B cell (primary cell): ENCODE data around the gene RPL22. TPM values are rescaled to one million over a fixed set of nuclear protein-coding genes. Genes with fewer than 3 reads are reported as not detected.
A peak's percentile ranks its signal among the peaks of the same experiment; 100 is the strongest.

Experiments
- ATAC-seq: fragments of 200-7000 bp; cut with Tn5 transposase; one replicate; pipeline ENCODE4 v1.10.0; 2021; ENCODE audit warnings: low read depth, mild to moderate bottlenecking, moderate number of reproducible peaks, moderate library complexity
- CTCF ChIA-PET: fragments of 350-600 bp; sonication (Branson Sonifier 250); formaldehyde crosslinking; loops from one replicate; lab custom pipeline; 2021; ENCODE audit warnings: antibody characterized with exemption, inconsistent platforms; lab: Charles Lee
- POLR2A ChIA-PET: fragments of 350-600 bp; sonication (Branson Sonifier 250); formaldehyde crosslinking; loops from one replicate; lab custom pipeline; 2021; ENCODE audit warnings: antibody characterized with exemption; lab: Charles Lee
- DNase-seq: peaks from one replicate; pipeline ENCODE4 v3.0.0; 2013
- H2AFZ ChIP-seq: 2 replicates; pipeline ENCODE4 v1.6.1; 2012; ENCODE audit warnings: mild to moderate bottlenecking, low read depth, low read length; ENCODE audit not compliant: insufficient read depth, poor library complexity, severe bottlenecking
- H3K27ac ChIP-seq, 2 donors: 1 replicate in 1 of 2; 2 replicates in 1 of 2; pipeline ENCODE4 v1.5.1; 2012 to 2013; ENCODE audit warnings: low read length in 2 of 2, mild to moderate bottlenecking in 2 of 2, moderate library complexity in 1 of 2
- H3K27me3 ChIP-seq, 4 experiments: fragments of 200-600 bp in 1 of 4; sonication (generic) in 1 of 4; replicated peaks in 1 of 4; 1 replicate in 2 of 4; 2 replicates in 2 of 4; pipeline versions ENCODE4 v1.6.1 to v1.7.0; 2013 to 2016; ENCODE audit warnings: low read length in 3 of 4, mild to moderate bottlenecking in 2 of 4, mixed read lengths in 1 of 4, moderate library complexity in 1 of 4; ENCODE audit not compliant: insufficient read depth in 4 of 4, control insufficient read depth in 3 of 4; ENCODE audit errors: control extremely low read depth in 1 of 4
- H3K36me3 ChIP-seq, 2 experiments: replicated peaks in 1 of 2; 1 replicate in 1 of 2; 2 replicates in 1 of 2; pipeline versions ENCODE4 v1.6.1 to v1.7.1; 2013; ENCODE audit warnings: low read length in 1 of 2; ENCODE audit not compliant: insufficient read depth in 2 of 2, control insufficient read depth in 1 of 2; ENCODE audit errors: control extremely low read depth in 1 of 2, extremely low read depth in 1 of 2
- H3K4me1 ChIP-seq, 2 donors: fragments of 200-600 bp in 1 of 2; sonication (generic) in 1 of 2; 1 replicate in 1 of 2; 2 replicates in 1 of 2; pipeline versions ENCODE4 v1.5.1 to v1.6.1; 2013 to 2017; ENCODE audit warnings: low read length in 2 of 2; ENCODE audit not compliant: control insufficient read depth in 2 of 2, insufficient read depth in 2 of 2
- H3K4me2 ChIP-seq: replicated peaks from 2 replicates; pipeline ENCODE3; 2012; ENCODE audit warnings: mild to moderate bottlenecking, low read depth, low read length; ENCODE audit not compliant: poor library complexity, severe bottlenecking
- H3K4me3 ChIP-seq, 5 experiments: fragments of 200-600 bp in 1 of 5; sonication (generic) in 1 of 5; 1 replicate in 3 of 5; 2 replicates in 2 of 5; pipeline versions ENCODE4 v1.5.1 to v1.7.0; 2011 to 2016; ENCODE audit warnings: low read length in 4 of 5, mild to moderate bottlenecking in 4 of 5, low read depth in 2 of 5, control low read depth in 1 of 5, moderate library complexity in 1 of 5; ENCODE audit not compliant: insufficient read depth in 1 of 5; ENCODE audit errors: control extremely low read depth in 1 of 5, extremely low read depth in 1 of 5
- H3K79me2 ChIP-seq: fragments of 200-600 bp; sonication (generic); one replicate; pipeline ENCODE4 v1.6.0; 2016; ENCODE audit warnings: low read length; ENCODE audit not compliant: control insufficient read depth, insufficient read depth
- H3K9ac ChIP-seq: fragments of 200-600 bp; sonication (generic); 2 replicates; pipeline ENCODE4 v1.6.1; 2017; ENCODE audit warnings: mild to moderate bottlenecking, low read length, moderate library complexity
- H3K9me3 ChIP-seq, 3 donors: one replicate each; pipeline versions ENCODE4 v1.6.1 to v1.7.1; 2013; ENCODE audit warnings: low read length in 2 of 3; ENCODE audit not compliant: control insufficient read depth in 2 of 3, insufficient read depth in 1 of 3; ENCODE audit errors: control extremely low read depth in 1 of 3
- H4K20me1 ChIP-seq: 2 replicates; pipeline ENCODE4 v1.6.0; 2012; ENCODE audit warnings: mild to moderate bottlenecking, low read length; ENCODE audit not compliant: insufficient read depth, control insufficient read depth, poor library complexity, severe bottlenecking
- H3K27ac Mint-ChIP-seq: one replicate; pipeline ENCODE4 v1.8.0; 2021; ENCODE audit warnings: mixed read lengths
- H3K27me3 Mint-ChIP-seq: one replicate; pipeline ENCODE4 v1.8.0; 2021; ENCODE audit warnings: mixed read lengths
- H3K4me1 Mint-ChIP-seq: one replicate; pipeline ENCODE4 v1.8.0; 2021; ENCODE audit warnings: mixed read lengths
- H3K4me3 Mint-ChIP-seq: one replicate; pipeline ENCODE4 v1.8.0; 2021; ENCODE audit warnings: mixed read lengths
- H3K9me3 Mint-ChIP-seq: one replicate; pipeline ENCODE4 v1.8.0; 2022; ENCODE audit warnings: mixed read lengths; ENCODE audit not compliant: insufficient read depth
- EZH2 ChIP-seq: IDR thresholded peaks from 2 replicates; pipeline ENCODE4 v1.6.1; 2012; ENCODE audit warnings: borderline replicate concordance, low read depth, mild to moderate bottlenecking, moderate library complexity, low read length; ENCODE audit not compliant: insufficient read depth, poor library complexity, severe bottlenecking
- WGBS: methylation state at CpG from one replicate; pipeline ENCODE4 v1.1.5; 2013; ENCODE audit warnings: missing lambda C conversion rate; ENCODE audit not compliant: insufficient coverage; 5-methylcytosine and 5-hydroxymethylcytosine counted together
- intact Hi-C: fragments of 100-400 bp; cut with micrococcal nuclease; formaldehyde crosslinking; loops from one replicate; pipeline ENCODE4 v1.10.0; 2022
- polyA plus RNA-seq: library from polyadenylated mRNA; depleted of rRNA; stranded (reverse); fragments of >200 nt; gene quantifications from 2 replicates; pipeline ENCODE4 v1.2.3, GENCODE V29; 2012
- total RNA-seq, 2 donors: library from RNA; stranded (reverse); fragments of 120-200 nt in 1 of 2; gene quantifications; 1 replicate in 1 of 2; 2 replicates in 1 of 2; pipeline versions ENCODE4 v1.2.3 to v1.2.4, GENCODE V29; 2013 to 2022
- TF ChIP-seq, protein P1 (sequence below): fragments of 200-600 bp; IDR thresholded peaks from one replicate; pipeline ENCODE4 v1.8.0; 2022; ENCODE audit warnings: antibody characterized with exemption, mild to moderate bottlenecking

RPL22 gene
- total and polyA plus RNA-seq, 2 donors (not counting 1 experiment from before 2014, with no cell fraction given): 70.9 to 471 TPM

DNA sequence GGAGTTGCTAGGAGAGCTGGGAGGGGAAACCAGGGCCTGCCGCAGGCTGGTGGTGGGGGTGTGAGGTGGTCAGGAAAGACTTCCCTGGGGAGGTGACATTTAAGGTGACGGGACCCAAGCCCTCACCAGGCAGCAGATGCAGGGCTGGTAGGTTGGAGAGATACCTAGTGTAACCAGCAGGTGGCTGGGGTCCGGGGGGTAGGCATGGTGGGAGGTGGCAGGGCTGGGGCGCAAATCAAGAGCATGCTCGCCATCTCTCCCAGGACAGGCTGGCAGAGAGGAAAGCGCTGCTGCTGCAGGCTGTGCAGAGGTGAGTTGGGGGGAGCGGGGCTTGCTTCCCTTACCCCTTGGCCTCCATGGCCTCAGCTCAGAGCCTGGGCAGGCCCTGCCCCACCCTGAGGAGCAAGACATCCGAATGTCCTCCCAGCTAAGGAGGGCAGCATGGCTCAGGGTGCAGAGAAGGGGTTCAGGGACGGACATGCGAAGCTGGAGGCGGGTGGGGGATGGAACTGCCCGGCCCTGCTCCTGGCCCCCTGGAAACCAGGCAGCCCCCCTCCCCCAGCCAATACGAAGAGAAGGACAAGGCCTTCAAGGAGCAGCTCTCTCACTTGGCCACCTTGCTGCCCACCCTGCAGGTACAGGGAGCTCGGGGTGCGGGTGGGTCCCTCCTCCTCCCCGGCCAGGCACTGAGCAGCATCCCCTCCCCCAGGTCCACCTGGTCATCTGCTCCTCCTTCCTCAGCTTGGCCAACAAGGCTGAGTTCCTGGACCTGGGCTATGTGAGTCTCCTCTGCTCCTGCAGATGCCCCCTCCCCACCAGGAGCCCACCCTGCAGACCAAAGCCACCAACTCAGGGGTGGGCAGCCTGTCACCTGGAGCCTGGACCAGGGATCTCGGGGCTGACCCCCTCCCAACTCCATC, 10.5 kb upstream of the RPL22 start:
- H3K27me3 Mint-ChIP-seq: peaks cover 27% of the 10 kb centered on the region
- H3K4me3 ChIP-seq: peak overlapping the region in 1 of 5 experiments; percentile 36
- peak overlapping the region; percentile 74 for H3K4me2 ChIP-seq
- ChIA-PET CTCF (interaction anchor here (1.4 kb wide), 1 partner anchor 37 kb away, joined by 4 read pairs; no protein-coding TSS in a partner anchor), POLR2A (interaction anchor here (0.5 kb wide), 1 partner anchor 26 kb away, joined by 3 read pairs; the partner anchor contains the start of gene ICMT)
- DNase-seq (peak; percentile 36), ATAC-seq (peak; percentile 32)
- H3K4me1 Mint-ChIP-seq: peaks cover 30% of the 10 kb centered on the region
- H3K79me2 ChIP-seq: no peaks in the 10 kb centered on the region
- H4K20me1 ChIP-seq: no peaks in the 10 kb centered on the region
- TF ChIP-seq, protein P1, sequence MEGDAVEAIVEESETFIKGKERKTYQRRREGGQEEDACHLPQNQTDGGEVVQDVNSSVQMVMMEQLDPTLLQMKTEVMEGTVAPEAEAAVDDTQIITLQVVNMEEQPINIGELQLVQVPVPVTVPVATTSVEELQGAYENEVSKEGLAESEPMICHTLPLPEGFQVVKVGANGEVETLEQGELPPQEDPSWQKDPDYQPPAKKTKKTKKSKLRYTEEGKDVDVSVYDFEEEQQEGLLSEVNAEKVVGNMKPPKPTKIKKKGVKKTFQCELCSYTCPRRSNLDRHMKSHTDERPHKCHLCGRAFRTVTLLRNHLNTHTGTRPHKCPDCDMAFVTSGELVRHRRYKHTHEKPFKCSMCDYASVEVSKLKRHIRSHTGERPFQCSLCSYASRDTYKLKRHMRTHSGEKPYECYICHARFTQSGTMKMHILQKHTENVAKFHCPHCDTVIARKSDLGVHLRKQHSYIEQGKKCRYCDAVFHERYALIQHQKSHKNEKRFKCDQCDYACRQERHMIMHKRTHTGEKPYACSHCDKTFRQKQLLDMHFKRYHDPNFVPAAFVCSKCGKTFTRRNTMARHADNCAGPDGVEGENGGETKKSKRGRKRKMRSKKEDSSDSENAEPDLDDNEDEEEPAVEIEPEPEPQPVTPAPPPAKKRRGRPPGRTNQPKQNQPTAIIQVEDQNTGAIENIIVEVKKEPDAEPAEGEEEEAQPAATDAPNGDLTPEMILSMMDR: peak; percentile 9
- no peak for TF ChIP-seq EZH2
- H3K4me3 Mint-ChIP-seq: peak overlapping the region; percentile 71
- peaks cover 0 to 52% (median 18%) of the 10 kb centered on the region in 4 experiments for H3K27me3 ChIP-seq
- no peak overlapping the region for H3K9ac ChIP-seq
- H3K27ac ChIP-seq: no peak overlapping the region
- H3K27ac Mint-ChIP-seq: no peak overlapping the region
- 81% methylated on average over 16 of the region's 17 CpGs for WGBS
- peaks cover 41 to 49% of the 10 kb centered on the region in 2 donors for H3K4me1 ChIP-seq
- H3K36me3 ChIP-seq: no peaks in the 10 kb centered on the region
- H2AFZ ChIP-seq: no peak overlapping the region
- H3K9me3 Mint-ChIP-seq: no peaks in the 10 kb centered on the region
- peaks cover 0 to 18% (median 0%) of the 10 kb centered on the region in 3 donors for H3K9me3 ChIP-seq
- intact Hi-C loops: no loop called here
